T follicular helper cell (primary cell): Measurements from ENCODE around the gene APMAP.
A peak's percentile ranks its signal among the peaks of the same experiment; 100 is the strongest.

Source experiments
- DNase-seq: peaks from one replicate; pipeline ENCODE4 v3.0.0-alpha.2; 2020; ENCODE audit warnings: low read depth
- total RNA-seq, 2 experiments: gene quantifications; one replicate each; lab custom pipeline; 2026; lab: John Stamatoyannopoulos, UW

The APMAP gene, protein sequence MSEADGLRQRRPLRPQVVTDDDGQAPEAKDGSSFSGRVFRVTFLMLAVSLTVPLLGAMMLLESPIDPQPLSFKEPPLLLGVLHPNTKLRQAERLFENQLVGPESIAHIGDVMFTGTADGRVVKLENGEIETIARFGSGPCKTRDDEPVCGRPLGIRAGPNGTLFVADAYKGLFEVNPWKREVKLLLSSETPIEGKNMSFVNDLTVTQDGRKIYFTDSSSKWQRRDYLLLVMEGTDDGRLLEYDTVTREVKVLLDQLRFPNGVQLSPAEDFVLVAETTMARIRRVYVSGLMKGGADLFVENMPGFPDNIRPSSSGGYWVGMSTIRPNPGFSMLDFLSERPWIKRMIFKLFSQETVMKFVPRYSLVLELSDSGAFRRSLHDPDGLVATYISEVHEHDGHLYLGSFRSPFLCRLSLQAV
- 90.9 to 133 reads per million in 2 experiments for total RNA-seq

DNA sequence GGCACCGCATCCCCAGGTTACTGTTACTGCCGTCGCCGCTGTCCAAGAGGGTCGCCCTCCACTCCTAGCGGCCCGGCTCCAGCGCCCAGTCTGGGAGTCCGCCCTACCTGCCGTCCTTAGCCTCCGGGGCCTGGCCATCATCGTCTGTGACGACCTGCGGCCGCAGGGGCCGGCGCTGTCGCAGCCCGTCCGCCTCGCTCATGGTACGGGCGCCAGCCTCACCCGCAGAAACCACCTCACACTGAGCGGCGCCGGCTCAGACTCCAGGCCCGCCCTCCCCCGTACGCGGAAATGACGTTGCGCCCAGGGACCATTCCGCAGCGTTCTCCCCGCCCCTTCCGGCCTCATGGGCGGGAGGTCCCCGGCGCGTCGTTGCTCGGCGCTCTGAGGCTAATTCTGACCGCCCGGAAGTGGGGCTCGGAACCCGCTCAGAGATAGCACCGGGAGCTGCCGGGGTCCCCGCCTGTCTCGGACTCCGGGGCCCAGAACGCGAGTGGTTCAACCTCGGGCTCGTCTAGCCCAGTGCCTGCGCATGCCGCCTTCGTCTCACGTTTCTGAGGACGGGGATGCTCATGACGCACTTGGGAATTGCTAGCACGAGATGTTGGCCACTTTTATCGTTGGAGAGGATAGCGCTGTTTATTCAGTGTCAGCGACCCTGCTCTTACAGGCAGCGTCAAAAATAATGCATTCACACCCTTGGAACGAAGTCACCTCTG, at the start of gene APMAP:
Gene APMAP (minus strand): TSS at position 265 of the 719 bp plus-strand sequence. CDS start 63 bp downstream, at position 202.
- peak; percentile 92 for DNase-seq

DNA sequence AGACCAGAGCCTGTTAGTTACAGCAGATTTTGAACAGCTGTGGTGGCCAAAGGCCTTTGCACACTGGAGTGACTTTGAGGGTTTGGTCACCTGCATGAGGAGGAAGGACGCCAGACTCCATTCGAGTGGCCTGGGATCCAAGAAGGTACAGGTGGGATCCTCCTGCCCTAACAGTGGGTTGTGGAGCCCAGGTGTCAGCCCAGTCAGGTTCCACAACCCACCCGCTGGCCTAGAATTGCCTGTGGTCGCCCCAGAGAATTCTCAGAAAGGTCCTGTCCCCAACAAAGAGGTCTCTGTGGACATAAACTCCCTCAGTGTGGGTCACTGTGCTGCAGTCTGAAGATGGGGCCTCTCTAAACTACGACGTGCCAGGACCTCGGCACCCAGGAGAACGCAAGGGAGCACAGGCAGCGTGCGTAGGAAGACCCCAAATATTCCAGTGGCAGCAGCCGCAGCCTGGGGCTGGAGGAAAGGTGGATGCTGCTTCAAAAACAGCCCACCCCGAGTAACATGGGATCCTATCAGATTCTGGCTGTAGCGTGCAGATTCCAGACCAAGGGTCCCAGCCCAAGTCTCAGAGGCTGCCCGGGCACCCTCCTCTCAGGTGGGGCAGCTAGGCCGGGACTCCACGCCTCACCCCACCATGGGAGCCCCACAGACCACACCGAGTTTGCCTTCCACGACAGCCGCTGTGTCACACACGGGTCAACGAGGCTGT, 49.4 kb upstream of the APMAP start:
- DNase-seq: no peak

DNA sequence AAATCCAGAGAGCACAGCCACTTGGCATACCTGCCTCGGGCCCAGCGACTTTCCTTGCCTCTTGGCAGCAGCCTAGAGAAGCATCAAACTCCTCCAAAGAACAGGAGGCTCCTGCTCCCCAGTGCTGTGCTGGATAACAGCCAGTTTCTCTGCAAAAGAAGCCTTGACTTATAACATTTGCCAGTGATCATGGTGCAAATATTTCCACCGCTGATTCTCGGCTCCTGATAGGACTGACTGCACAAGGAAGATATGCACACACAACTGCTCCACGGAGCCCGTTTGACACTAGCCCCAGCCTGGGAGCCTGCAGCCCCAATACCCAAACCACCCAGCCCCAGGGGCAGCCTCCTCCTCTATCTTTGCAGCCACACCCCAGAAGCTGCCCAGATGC, 47.9 kb upstream of the APMAP start:
- DNase-seq: no peak

DNA sequence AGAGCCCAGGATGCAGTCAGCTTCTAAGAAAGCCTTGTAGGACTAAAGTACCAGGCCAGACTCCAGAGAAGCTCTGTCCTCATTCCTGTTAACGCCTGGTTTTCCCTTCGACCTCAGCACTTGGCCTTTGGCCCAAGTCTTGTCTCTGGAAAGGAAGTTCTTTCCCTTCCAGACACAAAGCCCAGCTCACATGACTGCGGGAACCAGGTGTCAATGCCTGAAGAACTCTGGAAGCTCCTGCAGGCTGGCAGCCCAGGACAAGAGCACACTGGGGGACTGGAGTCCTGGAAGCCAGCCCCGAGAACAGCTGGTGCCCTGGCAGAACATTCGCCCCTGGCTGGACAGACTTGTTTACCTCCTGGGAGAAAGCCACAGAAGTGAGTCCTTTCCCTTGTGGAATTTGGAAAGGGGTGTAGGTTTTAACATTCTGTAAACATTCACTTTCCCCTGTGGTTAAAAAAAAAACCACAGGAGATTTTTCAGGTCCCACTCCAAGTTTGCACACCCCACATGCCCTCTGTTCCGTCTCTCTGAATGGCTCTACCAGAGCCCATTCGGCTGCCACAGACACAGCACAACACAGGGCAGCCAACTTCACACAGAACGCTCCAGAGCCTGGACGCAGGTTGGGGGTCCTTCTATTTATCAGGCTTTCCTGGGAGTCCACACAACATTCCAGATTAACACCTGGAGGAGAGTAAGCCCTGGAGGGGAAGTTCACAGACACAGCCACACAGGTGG, 47.3 kb upstream of the APMAP start:
- no peak for DNase-seq

DNA sequence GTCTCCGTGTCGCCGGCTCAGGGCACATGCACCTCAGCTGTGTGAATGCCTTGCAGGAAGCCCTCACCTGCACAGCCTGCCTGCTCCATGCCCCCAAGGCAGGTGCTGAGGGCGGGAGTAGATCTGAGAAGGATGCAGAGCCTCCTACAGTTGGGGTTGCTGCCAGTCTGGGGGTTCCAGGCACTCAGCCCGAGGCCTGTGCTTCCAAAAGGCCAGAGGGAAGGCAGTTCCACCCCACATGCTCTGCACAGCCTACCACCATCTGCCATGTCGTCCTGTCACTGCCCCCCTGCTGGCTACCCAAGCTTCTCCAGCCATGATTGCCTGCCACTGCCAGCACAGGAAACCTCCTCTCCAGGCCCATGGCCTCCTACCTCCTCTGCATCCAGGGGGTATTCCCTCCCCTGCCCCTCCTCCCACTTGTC, 46.1 kb upstream of the APMAP start:
- no peak for DNase-seq

DNA sequence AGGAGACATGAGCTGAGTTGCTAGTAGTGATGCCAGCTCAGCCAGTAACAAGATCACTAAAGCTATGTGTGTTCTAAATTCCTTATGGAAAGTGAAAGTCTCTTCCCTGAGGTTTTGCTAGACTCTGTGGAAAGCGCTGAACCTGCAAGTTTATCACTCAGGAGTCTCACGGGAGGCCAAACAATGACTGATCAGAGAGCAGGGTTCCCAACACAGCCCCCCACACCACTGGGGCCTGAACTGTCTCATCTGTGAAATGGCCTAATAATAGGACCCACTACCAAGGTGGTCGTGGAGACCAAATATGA, 45.5 kb upstream of the APMAP start:
- no peak for DNase-seq

DNA sequence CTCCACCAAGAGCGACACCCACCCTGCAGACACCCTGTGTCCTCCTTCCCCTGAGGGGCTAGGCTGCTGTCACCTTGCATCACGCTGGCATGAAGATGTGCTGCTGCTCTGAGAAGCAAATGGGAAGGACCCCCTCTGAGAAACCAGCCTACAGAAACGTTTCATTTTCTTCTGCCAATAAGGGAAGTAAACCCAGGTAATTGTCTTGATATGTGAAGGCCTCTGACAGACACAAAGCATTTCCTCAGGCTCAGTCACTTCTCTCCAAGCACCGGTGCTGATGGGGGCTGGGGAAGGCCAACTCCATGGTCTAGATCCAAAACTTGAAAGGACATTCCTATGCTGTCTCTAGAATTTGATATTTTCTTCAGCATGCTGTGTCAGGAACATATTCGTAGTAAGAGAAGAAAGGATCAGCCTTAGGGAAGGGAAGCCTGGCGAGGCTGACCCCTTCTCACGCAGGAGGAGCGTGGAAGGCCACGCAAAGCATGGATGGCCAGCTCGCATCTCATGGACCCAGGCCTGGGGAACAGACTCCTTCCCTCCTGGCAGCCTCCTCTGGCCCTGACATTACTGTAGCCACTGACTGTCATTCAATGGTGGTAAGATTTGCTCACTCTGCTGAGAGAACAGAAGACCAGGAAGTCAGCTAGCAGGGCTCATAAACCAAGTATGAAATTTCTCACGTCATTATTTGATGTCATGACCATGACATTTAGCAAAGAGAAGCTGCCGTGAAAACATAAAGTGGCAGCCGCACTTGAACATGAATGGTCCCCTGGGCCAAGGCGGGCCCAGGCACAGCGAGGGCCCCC, 44.9 kb upstream of the APMAP start:
- no peak for DNase-seq

DNA sequence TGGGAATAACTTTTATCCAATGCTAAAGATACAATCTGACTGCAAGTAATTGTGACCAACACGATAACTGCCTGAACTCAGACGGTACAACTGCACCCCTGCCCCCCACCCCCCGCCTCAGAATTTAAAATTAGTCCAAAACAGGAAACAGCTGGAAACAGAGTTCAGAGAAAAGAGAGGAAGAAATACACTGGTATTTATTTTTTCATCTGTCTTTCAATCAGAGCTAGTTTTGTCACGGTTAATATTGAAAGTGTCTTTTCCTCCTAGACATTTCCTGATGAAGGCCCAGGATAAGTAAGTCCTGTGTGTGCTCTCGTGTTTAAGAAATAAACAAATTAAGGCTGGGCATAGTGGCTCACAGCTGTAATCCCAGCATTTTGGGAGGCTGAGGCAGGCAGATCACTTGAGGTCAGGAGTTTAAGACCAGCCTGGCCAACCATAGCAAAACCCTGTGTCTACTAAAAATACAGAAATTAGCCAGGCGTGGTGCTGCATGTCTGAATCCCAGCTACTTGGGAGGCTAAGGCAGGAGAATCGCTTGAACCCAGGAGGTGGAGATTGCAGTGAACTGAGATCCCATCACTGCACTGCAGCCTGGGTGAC, 43.9 kb upstream of the APMAP start:
- no peak for DNase-seq

DNA sequence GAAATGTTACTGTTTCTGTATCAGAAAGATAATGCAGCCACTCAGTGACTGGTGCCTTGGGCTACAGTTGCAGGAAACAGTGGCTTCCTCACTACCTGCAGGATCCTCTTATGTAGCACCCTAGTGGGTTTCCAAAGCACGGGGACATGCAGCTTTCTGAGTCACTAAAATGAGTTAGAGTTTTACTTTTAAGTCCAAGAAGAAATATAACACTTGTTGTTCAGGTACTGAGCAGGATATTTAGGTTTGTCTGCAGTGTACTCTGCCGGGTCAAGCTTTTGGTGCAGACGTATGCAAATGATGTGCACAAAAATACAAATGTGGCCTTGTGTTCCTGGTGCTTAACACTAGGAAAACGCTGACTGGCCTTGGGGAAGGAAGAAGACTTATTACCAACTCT, 43.4 kb upstream of the APMAP start:
- DNase-seq: no peak

DNA sequence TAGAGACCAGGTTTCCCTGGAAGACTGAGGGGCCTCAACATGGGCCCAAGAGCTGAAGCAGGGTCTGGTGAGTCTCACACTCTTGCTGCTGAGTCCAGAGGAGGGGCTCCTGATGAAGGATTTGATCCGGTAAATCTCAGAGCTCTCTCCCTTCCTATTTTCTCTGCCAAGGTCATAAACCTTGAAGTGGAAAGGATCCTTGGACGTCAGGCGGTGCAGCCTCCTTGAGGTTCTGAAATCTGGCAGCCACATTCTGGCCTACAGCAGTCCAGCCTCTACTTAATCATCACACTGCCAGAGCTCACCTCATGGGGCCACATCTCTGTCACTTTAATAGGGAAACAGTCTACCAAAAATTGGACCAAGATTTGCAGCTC, 41.4 kb upstream of the APMAP start:
- DNase-seq: no peak

DNA sequence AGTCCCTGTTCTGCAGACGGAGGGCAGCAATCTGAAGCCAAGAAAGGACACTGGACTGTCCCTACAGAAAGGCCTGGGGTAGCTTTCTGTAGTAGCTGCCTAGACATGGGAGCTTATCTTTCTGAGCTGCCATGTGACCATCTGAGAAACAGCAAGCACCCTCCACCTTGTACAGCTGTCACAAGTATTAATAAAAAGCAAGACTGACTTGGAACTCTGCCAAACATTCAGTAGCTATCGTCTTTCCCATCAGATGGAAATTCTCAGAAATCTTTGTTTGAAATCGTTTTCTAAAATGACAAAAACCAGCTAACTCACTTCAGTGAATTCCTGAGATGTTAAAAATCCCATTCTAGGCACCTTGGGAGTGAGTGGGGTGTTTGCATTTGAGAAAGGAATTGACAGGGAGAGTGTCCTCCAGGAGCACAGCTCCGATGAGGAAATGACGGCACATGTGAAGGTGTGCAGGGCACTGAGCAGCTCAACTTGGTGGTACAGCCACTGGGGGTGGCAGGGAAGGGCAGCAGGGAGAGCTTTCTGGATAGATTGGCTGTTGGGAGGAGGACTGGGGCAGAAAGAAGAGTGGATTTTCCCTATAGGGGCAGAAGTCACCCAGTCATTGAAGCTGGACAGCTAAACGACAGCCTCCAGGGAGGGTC, 40.8 kb upstream of the APMAP start:
- DNase-seq: no peak

DNA sequence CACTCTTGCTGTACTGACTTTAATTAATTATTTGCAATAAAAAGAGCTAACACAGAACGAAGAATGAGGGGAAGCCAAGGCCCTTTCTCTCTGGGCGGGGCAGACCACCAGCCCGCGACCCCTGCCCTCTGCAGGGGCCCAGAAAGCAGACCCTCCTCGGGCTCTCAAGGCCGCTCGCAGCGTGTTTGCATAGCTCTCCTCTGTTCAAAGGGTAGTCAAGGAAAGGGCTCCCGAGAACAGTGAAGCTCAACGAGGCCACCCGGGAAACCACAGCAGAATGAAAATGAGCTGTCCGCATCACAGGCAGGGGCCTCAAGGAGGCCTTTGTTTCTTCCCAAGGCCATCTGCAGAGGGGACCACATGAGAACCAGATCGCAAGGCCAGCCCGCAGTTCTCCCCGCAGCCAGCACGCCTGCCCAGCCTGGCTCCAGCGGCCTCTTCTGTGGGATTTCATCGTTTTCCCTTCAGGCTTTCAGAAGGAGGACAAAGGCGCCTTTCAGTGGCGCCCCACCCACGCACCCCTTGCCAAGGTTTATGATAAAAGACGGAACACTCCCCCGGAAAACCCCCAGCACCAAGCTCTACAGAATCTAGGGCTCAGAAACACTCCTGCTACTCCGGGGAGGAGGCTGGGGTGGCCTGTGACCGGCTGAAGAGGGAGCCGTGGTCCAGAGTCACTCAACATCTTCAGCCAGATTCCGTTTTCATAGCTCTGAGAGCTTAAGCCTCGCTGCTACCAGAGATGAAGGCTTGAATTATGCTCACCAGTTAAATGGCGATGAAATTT, 40.1 kb upstream of the APMAP start:
- no peak for DNase-seq

DNA sequence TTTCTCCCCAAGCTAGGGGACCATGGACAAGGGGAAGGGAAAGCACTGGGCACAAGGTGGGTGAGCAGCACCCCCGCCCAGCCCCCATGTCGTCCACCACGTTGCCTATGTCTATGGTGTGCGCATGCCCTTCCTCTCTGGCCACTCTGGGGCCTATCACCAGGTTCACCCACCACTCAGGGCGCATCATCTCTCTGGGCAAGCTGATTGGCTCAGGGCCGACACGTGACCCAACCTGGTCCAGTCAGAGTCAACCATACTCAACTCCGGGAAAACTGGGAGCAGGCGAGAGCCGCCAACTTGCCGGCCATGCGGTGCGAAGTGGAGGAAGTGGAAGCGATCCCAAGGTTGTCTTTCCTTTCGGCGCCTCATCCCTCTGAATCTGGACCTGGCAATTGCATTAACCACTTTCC, 39.5 kb upstream of the APMAP start:
- DNase-seq: no peak

DNA sequence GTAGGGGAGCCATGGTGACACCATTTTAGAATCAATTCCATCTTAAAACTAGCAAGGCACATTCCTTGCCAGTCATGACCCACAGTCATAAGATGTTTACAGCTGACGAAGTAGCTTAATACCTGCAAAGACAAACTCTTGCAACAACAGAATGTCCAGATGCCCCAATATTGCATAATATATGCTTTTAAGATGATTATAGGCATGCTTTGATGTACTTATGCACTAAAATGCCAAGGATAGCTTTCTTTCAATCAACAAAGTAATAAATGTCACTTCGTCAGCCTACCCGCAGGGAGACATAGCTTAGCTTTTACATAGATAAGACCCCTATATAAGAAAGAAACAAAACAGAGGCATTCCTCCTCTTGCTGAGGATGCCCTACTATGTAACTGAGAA, 38.7 kb upstream of the APMAP start:
- DNase-seq: no peak

DNA sequence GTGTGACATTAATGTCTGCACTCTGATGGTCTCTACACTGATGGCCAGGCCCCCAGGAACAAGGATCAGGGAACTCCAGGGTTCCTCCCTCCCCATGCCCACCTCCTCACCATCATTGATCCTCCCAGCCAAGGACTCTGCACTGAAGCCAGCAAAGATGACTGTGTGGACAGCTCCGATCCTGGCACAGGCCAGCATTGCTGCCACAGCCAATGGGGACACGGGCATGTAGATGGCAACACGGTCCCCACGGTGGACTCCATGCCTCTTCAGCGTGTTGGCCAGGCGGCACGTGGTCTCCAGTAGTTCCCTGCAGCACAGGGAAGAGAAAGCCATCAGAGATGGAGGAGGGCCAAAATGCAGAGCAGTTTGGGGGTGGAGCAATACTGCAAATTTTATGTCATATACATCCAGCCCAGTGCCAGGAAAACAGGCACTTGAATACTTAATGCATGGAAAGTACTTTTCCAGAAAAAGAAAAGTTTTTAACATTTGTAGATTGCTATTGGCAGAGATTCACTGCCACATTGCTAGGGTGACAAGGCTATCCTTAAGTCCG, 38.2 kb upstream of the APMAP start:
- DNase-seq: no peak

DNA sequence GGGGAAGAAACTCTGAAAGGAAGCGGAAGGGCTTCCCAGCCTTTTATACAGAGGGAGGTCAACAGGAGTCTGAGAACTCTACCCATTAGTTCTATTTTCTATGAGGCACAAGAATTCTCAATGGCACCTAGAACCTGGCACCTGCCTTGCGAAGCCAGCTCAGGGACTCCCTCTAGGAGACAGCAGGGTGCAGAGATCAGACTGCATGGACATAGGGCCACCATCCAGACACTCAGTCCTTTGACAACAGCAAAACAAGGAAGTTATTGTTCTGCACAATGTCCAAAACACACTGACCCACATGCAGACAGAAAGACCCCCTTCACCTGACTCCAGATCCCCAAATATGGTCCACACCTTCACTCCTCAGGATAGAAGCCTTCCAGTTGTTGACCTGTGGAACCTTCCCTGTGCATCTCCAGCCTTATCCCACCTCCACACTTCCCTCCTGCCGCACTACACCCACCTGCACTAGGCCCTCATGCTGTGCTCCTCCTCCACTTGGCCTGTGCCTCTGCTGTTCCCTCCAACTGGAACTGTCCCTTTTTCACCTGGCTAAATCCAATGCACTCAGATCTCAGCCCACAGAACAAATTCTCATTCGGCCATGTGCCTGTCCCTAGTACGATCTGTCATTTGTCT, 37.6 kb upstream of the APMAP start:
- no peak for DNase-seq

DNA sequence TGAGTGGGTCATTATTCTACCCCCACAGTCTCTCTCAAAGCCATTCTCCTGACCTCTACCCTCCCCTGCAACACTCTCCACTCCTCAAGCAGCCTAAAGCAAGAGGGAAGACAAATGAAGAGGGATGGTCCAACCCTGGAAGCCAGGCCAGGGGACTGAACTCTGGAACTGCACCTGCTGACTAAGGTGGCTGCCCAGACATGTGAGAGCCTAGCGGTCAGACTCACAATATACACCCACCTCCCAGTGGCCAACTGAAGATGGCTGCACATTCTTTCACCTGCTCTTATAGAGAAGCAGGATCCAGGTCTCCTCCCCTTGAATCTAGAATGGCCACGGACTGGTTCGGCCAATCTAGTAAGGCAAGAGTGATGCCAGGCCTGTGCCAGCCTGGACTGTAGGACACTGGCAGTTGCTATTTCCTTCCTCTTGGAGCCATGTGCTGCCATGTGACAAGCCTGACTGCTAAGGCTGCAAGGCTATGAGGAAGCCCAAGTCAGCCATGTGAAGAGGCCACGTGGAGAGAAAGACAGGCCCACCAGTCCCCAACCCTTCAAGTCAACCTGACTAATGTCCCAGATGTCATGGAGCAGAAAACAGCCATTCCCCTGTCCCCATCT, 33.5 kb upstream of the APMAP start:
- DNase-seq: no peak
